ENCODE measurements around the gene SPAG6. TPM values are rescaled to one million over a fixed set of nuclear protein-coding genes. Genes with fewer than 3 reads are reported as not detected.

Gene SPAG6
- total RNA-seq, 3 donors from 2014 or later: not detected

DNA sequence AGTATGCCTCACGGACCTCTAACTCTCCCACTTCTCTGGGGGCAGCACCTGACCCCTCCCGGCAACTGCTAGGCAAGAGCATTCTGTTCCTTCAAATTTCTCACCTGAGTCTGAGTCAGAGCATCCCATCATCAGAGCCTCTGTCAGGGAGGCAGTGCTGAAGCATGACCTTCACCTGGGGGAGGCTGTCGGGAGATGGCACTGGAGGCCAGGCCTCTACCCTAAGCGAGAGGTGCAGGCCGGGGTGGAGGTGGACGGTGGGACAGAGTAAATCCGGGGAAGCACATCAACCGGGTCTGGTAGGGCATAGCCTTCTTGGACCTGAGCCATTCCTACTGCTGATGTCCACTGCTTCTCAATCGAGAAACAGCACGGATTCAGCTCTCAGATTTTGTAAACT, 90.4 kb downstream of the SPAG6 start:
- DNase-seq: peak; percentile 7
- no peaks in the 10 kb centered on the region for H3K27me3 Mint-ChIP-seq (ENCODE audit: low read depth)
- ATAC-seq: no peak
- H3K4me3 Mint-ChIP-seq: peak overlapping the region; percentile 61
- no peaks in the 10 kb centered on the region for H3K36me3 Mint-ChIP-seq (ENCODE audit: insufficient read depth)
- no peaks in the 10 kb centered on the region for H3K9me3 Mint-ChIP-seq
- peaks cover 43% of the 10 kb centered on the region for H3K4me1 Mint-ChIP-seq (ENCODE audit: low read depth)

GRCh38 chr10:22436526-22436892, 91.2 kb downstream of the SPAG6 start:
- DNase-seq (peak; percentile 33), ATAC-seq (peak; percentile 32 to 39)
- peaks cover 44% of the 10 kb centered on the region for H3K4me1 Mint-ChIP-seq (ENCODE audit: low read depth)
- H3K36me3 Mint-ChIP-seq (ENCODE audit: insufficient read depth): no peaks in the 10 kb centered on the region
- H3K9me3 Mint-ChIP-seq: no peaks in the 10 kb centered on the region
- no peaks in the 10 kb centered on the region for H3K27me3 Mint-ChIP-seq (ENCODE audit: low read depth)
- peak overlapping the region; percentile 89 for H3K4me3 Mint-ChIP-seq

GRCh38 chr10:22436893-22437619, 91.8 kb downstream of the SPAG6 start:
- ATAC-seq (peak; percentile 82 to 85), DNase-seq (peak; percentile 91)
- H3K4me1 Mint-ChIP-seq (ENCODE audit: low read depth): peaks cover 44% of the 10 kb centered on the region
- H3K9me3 Mint-ChIP-seq: no peaks in the 10 kb centered on the region
- peak overlapping the region; percentile 89 for H3K4me3 Mint-ChIP-seq
- H3K27me3 Mint-ChIP-seq (ENCODE audit: low read depth): no peaks in the 10 kb centered on the region
- no peaks in the 10 kb centered on the region for H3K36me3 Mint-ChIP-seq (ENCODE audit: insufficient read depth)

- ATAC-seq: peak; percentile 42 to 44
- H3K4me3 Mint-ChIP-seq: peak overlapping the region; percentile 89
- no peak for DNase-seq
- H3K27me3 Mint-ChIP-seq (ENCODE audit: low read depth): no peaks in the 10 kb centered on the region
- H3K4me1 Mint-ChIP-seq (ENCODE audit: low read depth): peaks cover 46% of the 10 kb centered on the region
- H3K36me3 Mint-ChIP-seq (ENCODE audit: insufficient read depth): no peaks in the 10 kb centered on the region
- no peaks in the 10 kb centered on the region for H3K9me3 Mint-ChIP-seq
These were observed 92.6 kb downstream of the SPAG6 start for GRCh38 chr10:22437620-22438588.

DNA sequence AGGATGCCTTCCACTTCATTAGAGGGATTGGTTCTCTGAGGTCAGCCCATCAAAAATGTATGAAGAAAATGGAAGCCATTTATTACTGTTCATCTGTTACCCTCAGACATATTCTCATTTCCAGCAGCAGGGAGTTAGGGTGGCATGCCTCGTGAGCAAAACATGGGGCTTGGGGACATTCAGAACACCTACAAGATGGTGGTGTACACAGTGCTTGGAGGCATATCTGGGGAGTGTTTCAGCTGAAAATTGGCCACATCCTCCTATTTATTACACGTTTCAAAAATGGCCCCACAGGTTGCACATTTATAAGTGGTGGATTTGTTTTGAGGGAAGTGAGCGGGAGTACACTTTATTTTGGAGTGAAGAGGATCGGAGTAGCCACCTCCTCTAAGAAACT, 93.4 kb downstream of the SPAG6 start:
- peaks cover 44% of the 10 kb centered on the region for H3K4me1 Mint-ChIP-seq (ENCODE audit: low read depth)
- no peaks in the 10 kb centered on the region for H3K27me3 Mint-ChIP-seq (ENCODE audit: low read depth)
- ATAC-seq (no peak), DNase-seq (no peak)
- H3K4me3 Mint-ChIP-seq: peak overlapping the region; percentile 89
- H3K9me3 Mint-ChIP-seq: no peaks in the 10 kb centered on the region
- no peaks in the 10 kb centered on the region for H3K36me3 Mint-ChIP-seq (ENCODE audit: insufficient read depth)

- Mint-ChIP-seq H3K36me3 (ENCODE audit: insufficient read depth) (no peaks in the 10 kb centered on the region), H3K9me3 (no peaks in the 10 kb centered on the region), H3K4me3 (no peak overlapping the region), H3K27me3 (ENCODE audit: low read depth) (peaks cover 3% of the 10 kb centered on the region), H3K4me1 (ENCODE audit: low read depth) (peaks cover 24% of the 10 kb centered on the region)
- ATAC-seq (no peak), DNase-seq (no peak)
These were observed 96.8 kb downstream of the SPAG6 start for GRCh38 chr10:22442063-22442462.

DNA sequence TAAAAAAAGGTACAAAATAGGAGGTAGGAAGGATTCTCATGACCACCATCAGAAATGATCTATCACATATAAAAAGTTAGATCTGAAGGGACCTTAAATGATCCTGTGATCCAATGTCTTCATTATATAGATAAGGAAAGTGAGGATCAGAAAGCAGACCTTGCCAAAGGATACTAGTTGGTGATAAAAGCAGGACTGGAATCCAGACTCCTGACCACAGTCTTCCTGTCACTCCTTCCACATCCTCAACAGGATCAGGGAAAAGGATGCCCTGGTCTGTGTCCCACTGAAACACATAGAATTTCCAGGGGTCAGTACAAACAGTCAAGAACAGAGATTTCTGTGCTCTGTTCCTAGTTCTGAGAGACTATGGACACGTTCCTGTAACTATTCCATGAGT, 97.2 kb downstream of the SPAG6 start:
- ATAC-seq (no peak), DNase-seq (no peak)
- peaks cover 24% of the 10 kb centered on the region for H3K4me1 Mint-ChIP-seq (ENCODE audit: low read depth)
- no peak overlapping the region for H3K4me3 Mint-ChIP-seq
- H3K9me3 Mint-ChIP-seq: no peaks in the 10 kb centered on the region
- peaks cover 3% of the 10 kb centered on the region for H3K27me3 Mint-ChIP-seq (ENCODE audit: low read depth)
- no peaks in the 10 kb centered on the region for H3K36me3 Mint-ChIP-seq (ENCODE audit: insufficient read depth)

GRCh38 chr10:22443175-22443901, 98.0 kb downstream of the SPAG6 start:
- no peaks in the 10 kb centered on the region for H3K36me3 Mint-ChIP-seq (ENCODE audit: insufficient read depth)
- H3K27me3 Mint-ChIP-seq (ENCODE audit: low read depth): peaks cover 7% of the 10 kb centered on the region
- no peak for DNase-seq
- H3K9me3 Mint-ChIP-seq: no peaks in the 10 kb centered on the region
- no peak overlapping the region for H3K4me3 Mint-ChIP-seq
- H3K4me1 Mint-ChIP-seq (ENCODE audit: low read depth): peaks cover 19% of the 10 kb centered on the region
- ATAC-seq: no peak

DNA sequence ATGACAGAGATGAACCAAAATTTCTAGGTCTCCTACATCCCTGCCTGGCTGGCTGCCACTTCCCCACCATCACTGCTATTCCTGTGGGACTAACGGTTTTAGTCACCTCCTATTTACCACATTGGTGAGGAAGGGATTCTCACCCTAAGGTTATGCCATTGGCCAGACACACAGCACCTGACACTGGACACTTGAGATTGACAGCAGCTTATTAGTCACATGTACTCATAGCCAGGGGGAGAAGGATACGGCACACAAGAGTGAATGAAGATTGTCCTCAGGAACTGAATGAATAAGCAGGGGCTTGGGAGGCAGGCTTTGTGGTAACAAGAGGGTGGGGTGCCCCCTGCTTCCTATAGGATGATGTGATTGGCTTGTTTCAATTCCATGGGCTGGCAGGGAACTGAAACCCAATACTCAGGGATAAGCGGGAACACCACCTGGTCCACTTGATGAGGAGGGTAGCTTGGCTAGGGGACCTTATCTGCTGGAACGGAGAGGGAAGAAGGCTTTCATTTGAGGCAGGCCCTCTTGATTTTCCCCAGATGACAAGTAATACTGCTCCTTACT, 99.0 kb downstream of the SPAG6 start:
- DNase-seq (no peak), ATAC-seq (no peak)
- Mint-ChIP-seq H3K9me3 (no peaks in the 10 kb centered on the region), H3K36me3 (ENCODE audit: insufficient read depth) (no peaks in the 10 kb centered on the region), H3K4me3 (no peak overlapping the region), H3K4me1 (ENCODE audit: low read depth) (peaks cover 9% of the 10 kb centered on the region), H3K27me3 (ENCODE audit: low read depth) (peaks cover 11% of the 10 kb centered on the region)

GRCh38 chr10:22445495-22445894, 100.2 kb downstream of the SPAG6 start:
- no peak for DNase-seq
- Mint-ChIP-seq H3K9me3 (no peaks in the 10 kb centered on the region), H3K4me1 (ENCODE audit: low read depth) (peaks cover 4% of the 10 kb centered on the region), H3K4me3 (no peak overlapping the region), H3K36me3 (ENCODE audit: insufficient read depth) (no peaks in the 10 kb centered on the region), H3K27me3 (ENCODE audit: low read depth) (peaks cover 19% of the 10 kb centered on the region)
- ATAC-seq: no peak

GRCh38 chr10:22447068-22447467, 101.8 kb downstream of the SPAG6 start:
- H3K27me3 Mint-ChIP-seq (ENCODE audit: low read depth): peaks cover 19% of the 10 kb centered on the region
- H3K36me3 Mint-ChIP-seq (ENCODE audit: insufficient read depth): peaks cover 1% of the 10 kb centered on the region
- DNase-seq (no peak), ATAC-seq (no peak)
- H3K4me3 Mint-ChIP-seq: no peak overlapping the region
- peaks cover 6% of the 10 kb centered on the region for H3K9me3 Mint-ChIP-seq
- peaks cover 2% of the 10 kb centered on the region for H3K4me1 Mint-ChIP-seq (ENCODE audit: low read depth)

- Mint-ChIP-seq H3K4me3 (no peak overlapping the region), H3K27me3 (ENCODE audit: low read depth) (peaks cover 18% of the 10 kb centered on the region), H3K4me1 (ENCODE audit: low read depth) (peaks cover 7% of the 10 kb centered on the region), H3K36me3 (ENCODE audit: insufficient read depth) (peaks cover 1% of the 10 kb centered on the region), H3K9me3 (peaks cover 6% of the 10 kb centered on the region)
- ATAC-seq: no peak
- no peak for DNase-seq
These were observed 106.0 kb downstream of the SPAG6 start for GRCh38 chr10:22451346-22451745.

DNA sequence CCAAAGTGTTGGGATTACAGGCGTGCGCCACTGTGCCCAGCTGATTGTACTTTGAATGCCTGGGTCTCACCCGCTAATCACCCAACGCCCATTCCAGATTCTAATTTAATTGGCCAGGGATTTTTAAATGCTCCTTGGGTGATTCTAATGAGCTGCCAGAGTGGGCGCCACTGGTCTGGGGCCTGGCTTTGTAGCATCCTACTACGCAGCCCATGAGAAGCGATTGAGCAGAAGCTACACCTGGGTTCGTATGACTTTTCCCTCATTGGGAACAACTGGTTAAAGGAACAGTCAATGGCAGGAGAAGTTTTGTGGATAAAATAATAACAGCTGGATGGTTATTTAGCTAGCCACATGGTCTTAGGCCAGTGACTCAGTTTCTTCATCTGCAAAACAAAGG, 108.0 kb downstream of the SPAG6 start:
- ATAC-seq (no peak), DNase-seq (no peak)
- peaks cover 1% of the 10 kb centered on the region for H3K36me3 Mint-ChIP-seq (ENCODE audit: insufficient read depth)
- H3K4me1 Mint-ChIP-seq (ENCODE audit: low read depth): peaks cover 7% of the 10 kb centered on the region
- no peak overlapping the region for H3K4me3 Mint-ChIP-seq
- H3K27me3 Mint-ChIP-seq (ENCODE audit: low read depth): peaks cover 12% of the 10 kb centered on the region
- H3K9me3 Mint-ChIP-seq: peaks cover 6% of the 10 kb centered on the region

Measured in activated T-cell treated with anti-CD3 and anti-CD28 coated beads, Interleukin-2, amount 50 U/mL, for 4 hours (primary cell).